ENCODE measurements around the gene ATF7IP2.
"Not testable (repeated sequence)": the region's sequence is repeated elsewhere in the genome, so short reads cannot be mapped to it uniquely, and the experiment has no call there.

Gene ATF7IP2

DNA sequence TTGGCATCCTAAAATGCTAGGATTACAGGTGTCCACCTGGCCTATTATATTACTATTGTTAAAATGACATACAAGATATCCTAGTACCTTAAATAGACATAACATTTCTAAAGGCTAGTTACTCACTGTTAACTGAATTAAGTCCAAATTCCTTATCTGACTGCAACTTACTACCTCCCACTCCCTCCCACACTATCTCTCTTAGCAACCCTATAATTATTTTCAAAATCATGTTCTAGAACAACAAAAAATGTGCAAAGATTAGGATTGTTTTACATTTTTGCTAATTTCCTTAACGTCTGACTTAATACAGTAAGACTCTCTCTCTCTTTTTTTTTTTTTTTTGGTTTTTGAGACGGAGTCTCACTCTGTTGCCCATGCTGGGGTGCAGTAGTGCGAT is 2.2 kb upstream of the ATF7IP2 start:
- no peak for FAIRE-seq

DNA sequence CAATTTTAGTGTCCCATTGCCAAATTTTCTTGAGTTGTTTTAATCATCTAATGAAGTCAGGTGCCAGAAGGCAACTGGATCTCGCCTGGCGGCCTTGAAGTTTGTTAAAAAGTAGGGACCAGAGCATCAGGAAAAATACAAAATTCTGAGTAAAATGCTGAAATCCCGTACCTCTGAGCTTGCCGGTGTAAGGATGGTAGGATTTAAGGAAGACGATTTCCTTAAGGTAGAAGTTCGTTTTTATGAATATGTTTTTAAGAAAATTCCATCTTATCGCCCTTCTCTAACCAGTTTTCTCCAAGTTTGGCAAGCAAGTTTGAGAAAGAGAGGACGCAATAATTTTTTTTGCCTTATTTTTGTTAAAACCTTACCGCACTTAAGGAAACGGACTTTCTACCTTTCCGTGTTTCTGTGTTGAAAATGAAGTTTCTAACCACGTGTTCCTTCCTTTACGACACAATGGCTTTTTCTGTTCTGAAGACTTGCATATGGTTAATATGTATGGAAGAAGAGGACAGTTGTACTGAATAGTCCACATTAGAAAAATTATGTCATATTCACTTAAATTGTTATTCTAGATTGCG is 748 bp downstream of the ATF7IP2 start:
- FAIRE-seq: no peak

DNA sequence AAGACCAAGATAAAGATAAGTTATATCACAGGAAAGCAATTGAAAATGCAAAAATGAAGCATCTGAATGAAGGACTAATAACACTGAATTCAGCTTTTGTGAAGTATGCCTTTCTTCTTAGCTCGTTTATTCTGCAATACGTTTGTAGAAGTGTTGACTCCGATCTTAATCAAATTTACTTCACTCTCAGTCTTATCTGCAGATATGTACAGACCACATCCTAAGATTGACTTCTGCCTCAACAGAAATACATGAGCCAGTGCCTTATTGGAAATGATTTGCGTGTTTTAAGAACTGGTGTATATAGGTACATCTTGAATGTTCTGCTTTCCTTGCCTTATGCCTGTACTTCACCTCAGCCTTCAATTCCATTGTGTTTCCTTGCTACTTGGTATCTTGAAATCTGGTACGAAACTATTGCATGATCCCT is 1.3 kb downstream of the ATF7IP2 start:
- FAIRE-seq: no peak

DNA sequence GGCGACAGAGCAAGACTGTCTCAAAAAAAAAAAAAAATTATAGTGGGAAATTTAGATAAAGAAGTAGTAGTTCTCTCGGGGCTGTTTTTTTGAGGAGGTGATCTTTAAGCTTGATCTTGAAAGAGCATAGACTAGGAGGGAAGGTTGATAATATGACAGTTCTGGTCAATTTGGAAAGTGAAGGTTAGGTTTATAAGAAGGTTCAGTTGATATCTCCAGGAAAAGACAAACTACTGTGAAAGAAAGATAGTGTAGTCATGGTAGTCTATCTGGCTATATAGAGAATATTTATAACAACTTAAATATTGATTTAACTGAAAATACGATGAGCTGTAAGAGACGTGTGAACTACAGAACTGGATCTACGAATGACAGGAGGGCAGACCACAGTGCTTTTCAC is 3.1 kb downstream of the ATF7IP2 start:
- FAIRE-seq: no peak

DNA sequence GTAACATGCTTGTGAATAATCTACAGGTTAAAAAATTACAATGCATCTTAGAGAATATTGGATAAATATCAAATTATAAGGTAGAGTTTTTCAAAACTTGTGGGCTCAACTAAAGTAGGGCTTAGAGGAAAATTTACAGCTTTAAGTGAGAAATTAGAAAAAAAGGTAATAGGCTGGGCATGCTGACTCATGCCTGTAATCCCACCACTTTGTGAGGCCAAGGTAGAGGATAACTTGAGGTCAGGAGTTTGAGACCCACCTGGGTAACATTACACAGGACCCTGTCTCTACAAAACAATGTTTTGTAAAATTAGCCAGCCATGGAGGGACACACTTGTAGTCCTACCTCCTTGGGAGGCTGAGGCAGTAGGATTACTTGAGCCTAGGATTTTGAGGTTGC is 4.5 kb downstream of the ATF7IP2 start:
- no peak for FAIRE-seq

DNA sequence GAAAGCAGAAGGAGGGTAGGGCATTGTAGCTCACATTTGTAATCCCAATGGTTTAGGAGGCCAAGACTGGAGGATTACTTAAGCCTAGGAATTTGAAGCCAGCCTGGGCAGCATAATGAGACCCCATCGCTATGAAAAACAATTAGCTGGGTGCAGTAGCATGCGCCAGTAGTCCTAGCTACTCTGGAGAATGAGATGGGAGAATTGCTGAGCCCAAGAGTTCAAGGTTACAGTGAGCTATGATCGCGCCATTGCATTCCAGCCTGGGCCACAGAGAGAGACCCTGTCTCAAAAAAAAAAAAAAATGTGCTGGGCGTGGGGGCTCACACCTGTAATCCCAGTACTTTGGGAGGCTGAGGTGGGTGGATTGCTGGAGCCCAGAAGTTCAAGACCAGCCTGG is 5.0 kb downstream of the ATF7IP2 start:
- FAIRE-seq: no peak

DNA sequence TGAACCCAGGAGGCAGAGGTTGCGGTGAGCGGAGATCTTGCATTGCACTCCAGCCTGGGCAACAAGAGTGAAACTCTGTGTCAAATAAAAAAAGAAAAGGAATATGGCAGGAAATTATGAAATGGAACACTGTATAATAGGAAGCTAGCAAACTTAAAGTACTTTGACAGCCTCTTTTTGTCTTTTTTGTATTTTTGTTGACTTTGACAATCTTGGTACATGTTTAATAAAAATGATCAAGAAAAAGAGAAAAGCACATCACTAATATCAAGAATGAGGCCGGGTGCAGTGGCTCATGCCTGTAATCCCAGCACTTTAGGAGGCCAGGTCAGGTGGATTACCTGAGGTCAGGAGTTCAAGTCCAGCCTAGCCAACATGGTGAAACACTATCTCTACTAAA is 5.5 kb downstream of the ATF7IP2 start:
- FAIRE-seq: no peak

DNA sequence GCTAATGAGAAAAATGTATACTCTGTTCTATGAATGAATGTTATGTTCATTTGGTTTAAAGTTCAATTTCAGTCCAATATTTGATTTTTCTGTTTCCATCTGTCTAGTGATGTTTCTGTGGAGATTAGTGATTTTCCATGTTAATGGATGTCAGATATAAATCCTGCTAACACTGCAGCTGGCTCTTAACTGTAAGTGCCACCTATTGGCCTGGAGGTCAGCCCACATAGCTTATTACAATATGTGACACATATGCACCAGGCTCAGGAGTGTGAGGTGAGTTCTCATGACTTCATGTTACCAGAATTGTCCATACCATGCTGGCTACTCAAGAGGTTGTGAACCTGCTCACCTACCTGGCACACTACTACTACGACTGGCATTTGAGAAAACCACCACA is 17.1 kb downstream of the ATF7IP2 start:
- FAIRE-seq: no peak

DNA sequence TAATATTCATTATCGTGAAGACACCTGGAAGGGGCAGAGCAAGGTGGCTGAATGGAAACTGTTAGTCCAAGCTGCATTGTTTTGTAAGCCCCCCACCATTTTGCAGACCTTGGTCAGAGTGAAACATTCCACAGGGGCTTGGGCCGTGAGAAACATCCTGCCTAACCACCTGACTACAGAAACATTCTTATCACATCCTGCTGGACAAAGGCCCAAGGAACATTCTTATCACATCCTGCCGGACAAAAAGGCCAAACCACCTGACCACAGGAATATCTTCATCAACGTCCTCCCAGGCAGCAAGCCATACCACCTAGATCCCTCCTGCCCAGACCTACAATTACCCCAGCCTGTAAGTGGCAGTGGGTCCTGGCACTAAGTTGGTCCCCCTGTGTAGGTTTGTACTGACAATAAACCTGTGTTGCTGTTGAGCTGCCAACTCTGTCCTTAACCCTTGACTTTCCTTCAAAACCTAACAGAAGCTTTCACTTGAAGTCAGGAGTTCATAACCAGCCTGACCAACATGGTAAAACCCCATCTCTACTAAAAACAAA is 19.6 kb downstream of the ATF7IP2 start:
- no peak for FAIRE-seq

DNA sequence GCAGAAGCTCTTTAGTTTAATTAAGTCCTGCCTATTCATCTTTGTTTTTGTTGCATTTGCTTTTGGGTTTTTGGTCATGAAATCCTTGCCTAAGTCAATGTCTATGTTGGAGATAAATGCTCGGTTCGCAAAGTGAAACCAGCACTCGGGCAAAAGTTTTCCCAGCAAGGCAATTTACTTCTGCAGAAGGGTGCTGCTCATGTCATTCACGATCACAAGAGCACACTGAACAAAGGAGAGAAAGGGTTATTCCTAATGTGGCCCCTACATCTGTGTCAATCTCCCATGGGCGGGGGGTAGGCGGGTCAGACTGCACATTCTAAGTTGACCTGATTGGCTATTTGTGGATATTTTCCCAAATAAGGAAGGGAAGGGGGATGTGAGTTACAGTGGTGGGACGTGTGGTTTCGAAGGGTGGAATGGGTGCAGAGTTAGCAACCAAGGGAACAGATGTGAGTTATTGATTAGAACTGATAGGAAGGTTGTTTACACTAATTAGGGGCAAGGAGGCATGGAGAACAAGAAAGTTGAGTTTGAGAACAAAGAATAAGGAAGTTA is 23.0 kb downstream of the ATF7IP2 start:
- FAIRE-seq: no peak

DNA sequence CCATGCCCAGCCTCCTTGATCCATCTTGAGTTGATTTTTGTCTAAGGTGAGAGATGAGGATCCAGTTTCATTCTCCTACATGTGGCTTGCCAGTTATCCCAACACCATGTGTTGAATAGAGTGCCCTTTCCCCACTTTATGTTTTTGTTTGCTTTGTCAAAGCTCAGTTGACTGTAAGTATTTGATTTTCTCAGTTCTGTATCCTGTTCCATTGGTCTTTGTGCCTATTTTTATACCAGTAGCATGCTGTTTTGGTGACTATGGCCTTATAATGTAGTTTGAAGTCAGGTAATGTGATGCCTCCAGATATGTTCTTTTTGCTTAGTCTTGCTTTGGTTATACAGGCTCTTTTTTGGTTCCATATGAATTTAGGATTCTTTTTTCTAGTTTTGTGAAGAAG is 23.9 kb downstream of the ATF7IP2 start:
- not testable (repeated sequence) for FAIRE-seq

DNA sequence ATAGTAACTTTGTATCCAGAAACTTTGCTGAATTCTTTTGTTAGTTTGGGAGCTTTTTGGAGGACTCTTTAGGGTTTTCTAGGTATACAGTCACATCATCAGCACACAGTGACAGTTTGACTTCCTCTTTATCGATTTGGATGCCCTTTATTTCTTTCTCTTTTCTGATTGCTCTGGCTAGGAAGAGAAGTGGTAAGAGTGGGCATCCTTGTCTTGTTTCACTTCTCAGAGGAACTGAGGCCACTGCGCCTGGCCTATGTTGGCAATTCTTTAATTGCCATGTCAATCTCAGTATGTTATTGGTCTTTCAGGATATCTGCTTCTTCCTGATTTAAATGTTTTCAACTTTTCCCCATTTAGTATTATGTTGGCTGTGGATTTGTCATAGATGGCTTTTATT is 24.6 kb downstream of the ATF7IP2 start:
- FAIRE-seq: no peak

DNA sequence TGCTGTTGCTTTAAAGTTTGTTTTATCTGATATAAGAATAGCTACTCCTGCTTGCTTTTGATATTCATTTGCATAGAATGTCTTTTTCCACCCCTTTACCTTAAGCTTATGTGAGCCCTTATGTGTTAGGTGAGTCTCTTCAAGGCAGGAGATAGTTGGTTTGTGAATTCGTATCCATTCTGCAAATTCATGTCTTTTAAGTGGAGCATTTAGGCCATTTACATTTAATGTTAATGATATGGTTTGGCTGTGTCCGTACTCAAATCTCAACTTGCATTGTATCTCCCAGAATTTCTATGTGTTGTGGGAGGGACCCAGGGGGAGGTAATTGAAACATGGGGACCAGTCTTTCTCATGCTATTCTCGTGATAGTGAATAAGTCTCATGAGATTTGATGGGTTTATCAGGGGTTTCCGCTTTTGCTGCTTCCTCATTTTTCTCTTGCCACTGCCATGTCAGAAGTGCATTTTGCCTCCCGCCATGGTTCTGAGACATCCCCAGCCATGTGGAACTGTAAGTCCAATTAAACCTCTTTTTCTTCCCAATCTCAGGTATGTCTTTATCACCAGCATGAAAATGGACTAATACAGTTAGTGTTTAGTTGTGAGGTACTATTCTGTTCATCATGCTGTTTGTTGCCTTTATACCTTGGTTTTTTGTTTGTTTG is 27.2 kb downstream of the ATF7IP2 start:
- FAIRE-seq: no peak

DNA sequence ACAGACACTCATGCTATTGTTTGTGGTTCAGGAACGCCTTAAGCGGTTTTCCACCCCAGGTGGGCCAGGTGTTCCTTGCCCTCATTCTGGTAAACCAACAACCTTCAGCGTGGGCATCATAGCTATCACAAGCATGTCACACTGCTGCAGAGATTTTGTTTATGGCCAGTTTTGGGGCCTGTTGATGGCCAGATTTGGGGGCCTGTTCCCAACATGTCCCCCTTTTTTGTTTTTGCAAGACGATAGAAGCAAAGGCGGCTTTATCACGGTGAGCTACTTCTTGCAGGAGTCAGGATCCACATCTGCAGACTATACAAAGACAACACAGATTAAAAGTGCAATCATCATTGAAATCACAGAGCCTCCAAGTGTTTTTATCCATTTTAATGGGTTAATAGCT is 32.3 kb downstream of the ATF7IP2 start:
- FAIRE-seq: not testable (repeated sequence)

DNA sequence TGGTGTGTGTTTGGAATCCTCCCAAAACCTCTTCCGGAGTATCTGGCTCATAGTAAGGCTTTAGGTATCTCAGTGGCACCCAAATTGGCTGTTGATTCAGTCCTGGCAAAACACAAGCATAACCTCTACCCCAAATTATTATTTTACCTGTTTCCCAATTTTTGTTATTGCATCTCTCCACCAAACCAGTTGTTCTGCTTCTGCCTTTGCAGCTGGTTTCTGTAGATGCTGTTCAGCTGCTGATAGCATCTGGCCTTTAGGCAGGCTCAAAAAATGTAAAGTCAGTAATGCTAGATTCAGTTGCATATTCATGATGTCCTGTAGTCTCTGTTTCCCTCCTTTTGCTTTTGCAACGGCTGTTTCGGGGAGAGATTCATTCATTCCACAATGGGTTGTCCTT is 33.8 kb downstream of the ATF7IP2 start:
- no peak for FAIRE-seq

DNA sequence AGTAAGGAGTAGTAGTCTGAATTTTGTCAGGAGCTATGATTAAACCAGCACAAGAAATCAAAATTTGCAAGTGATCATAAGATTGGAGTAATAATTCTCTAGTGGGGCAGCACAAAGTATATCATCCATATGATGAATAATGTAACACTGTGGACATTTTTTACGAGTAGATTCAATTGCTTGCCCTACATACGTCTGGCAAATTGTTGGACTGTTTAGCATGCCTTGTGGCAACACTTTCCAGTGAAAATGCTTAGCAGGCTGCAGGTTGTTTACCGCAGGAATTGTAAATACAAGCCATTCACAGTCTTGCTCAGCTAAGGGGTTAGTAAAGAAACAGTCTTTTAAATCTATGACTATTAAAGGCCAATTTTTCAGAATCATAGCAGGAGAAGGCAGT is 35.7 kb downstream of the ATF7IP2 start:
- no peak for FAIRE-seq

DNA sequence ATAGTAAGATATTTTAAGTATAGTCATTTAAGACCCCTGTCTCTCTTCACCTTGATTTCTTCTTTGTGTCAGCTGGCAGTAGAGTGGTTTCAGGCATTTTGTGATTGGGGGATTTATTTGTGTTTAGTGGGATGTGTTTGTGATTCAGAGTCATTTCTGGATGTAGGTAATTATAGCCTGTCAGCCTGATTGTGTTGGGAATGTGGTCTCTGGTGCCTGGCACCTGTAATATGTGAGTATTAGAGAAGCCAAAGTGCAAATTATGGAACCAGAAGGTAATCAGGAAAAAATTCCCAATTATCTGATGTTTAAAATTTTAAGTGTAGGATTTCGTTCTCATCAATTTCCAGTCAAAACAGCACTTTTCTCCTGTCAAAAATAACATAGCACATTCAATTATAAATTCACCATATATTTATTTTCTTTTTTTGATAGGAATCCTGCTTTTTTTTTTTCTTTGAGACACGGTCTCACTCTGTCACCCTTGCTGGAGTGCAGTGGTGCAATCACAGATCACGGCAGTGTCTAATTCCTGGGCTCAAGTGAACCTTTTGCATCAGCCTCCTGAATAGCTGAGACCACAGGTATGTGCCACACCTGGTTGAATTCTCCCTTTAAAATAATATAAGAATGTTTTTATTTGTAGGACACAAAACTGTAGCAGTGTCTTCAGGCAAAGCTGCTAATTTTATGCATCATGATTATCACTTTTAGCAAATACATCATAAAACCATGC is 42.7 kb downstream of the ATF7IP2 start:
- FAIRE-seq: no peak

DNA sequence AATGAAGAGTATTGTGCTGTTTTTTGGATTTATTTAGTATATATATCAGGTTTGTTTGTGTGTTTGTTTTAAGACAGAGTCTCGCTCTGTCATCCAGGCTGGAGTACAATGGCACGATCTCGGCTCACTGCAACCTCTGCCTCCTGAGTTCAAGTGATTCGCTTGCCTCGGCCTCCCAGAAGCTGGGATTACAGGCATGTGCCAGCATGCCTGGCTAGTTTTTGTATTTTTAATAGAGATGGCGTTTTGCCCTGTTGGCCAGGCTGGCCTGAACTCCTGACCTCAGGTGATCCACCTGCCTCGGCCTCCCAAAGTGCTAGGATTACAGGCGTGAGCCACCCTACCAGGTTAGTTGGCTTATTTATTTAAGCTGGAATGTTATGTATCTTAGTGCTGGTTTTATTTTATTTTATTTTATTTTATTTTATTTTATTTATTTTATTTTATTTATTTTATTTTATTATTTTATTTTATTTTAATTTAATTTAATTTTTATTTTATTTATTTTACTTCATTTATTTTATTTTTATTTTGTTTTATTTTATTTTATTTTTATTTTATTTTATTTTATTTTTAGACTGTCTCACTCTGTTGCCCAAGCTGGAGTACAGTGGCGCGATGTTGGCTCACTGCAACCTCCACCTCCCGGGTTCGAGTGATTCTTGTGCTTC is 43.6 kb downstream of the ATF7IP2 start:
- not testable (repeated sequence) for FAIRE-seq

DNA sequence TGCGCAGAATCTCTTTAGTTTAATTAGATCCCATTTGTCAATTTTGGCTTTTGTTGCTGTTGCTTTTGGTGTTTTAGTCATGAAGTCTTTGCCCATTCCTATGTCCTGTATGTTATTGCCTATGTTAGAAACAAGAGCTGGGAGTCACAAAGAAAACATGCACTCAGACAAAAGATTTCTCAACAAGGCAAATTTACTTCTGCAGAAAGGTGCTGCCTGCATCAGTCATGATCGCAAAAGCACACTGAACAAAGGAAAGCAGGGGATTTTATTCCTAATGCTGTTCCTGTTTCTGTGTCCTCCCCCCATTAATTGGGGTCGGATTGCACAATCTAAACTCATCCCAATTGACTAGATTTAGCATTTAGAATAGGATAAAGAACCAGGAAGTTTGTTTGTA is 55.9 kb downstream of the ATF7IP2 start:
- no peak for FAIRE-seq

DNA sequence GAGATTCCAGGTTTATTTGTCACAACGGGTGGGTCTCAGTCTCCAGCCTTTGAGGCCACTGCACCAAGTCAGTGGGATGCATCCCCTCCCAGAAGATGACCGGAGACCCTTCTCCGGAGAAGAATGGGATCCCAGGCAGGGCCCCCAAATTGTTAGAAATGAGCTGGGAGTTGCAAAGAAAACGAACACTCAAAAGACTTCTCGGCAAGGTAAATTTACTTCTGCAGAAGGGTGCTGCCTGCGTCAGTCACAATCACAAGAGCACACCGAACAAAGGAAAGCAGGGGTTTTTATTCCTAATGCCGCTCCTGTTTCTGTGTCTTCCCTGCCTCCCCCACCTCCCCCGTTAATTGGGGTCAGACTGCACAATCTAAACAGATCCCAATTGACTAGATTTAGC is 61.4 kb downstream of the ATF7IP2 start:
- no peak for FAIRE-seq

DNA sequence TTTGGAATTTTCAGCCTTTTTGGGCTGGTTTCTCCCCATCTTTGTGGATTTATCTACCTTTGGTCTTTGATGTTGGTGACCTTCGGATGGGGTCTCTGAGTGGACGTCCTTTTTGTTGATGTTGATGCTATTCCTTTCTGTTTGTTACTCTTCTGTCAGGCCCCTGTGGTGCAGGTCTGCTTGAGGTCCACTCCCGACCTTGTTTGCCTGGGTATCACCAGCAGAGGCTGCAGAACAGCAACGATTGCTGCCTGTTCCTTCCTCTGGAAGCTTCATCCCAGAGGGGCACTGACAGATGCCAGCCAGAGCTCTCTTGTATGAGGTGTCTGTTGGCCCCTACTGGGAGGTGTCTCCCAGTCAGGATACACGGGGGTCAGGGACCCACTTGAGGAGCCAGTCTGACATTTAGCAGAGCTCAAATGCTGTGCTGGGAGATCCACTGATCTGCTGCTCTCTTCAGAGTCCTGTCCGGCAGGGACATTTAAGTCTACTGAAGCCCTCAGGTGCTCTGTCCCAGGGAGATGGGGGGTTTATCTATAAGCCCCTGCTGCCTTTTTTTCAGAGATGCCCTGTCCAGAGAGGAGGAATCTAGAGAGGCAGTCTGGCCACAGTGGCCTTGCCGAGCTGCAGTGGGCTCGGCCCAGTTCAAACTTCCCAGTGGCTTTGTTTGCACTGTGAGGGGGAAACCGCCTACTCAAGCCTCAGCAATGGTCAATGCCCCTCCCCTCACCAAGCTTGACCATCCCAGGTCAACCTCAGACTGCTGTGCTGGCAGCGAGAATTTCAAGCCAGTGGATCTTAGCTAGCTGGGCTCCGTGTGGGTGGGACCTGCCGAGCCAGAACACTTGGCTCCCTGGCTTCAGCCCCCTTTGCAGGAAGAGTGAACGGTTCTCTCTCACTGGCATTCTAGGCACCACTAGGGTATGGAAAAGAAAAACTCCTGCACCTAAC is 66.6 kb downstream of the ATF7IP2 start:
- FAIRE-seq: not testable (repeated sequence)

DNA sequence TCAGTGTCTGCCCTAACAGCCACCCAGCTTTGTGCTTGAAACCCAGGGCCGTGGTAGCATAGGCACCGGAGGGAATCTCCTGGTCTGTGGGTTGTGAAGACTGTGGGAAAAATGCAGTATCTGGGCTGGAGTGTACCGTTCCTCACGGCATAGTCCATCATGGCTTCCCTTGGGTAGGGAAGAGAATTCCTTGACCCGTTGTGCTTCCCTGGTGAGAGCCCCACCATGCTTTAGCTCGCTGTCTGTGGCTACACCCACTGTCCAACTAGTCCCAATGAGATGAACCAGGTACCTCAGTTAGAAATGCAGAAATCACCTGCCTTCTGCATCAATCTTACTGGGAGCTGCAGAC is 67.3 kb downstream of the ATF7IP2 start:
- FAIRE-seq: no peak
